Brain pericyte (primary cell): ENCODE results near the gene FOXL2NB.

ENCODE experiments used
- DNase-seq: peaks from one replicate; pipeline ENCODE4 v3.0.0-alpha.2; 2012; ENCODE audit warnings: low read depth, low spot score

FOXL2NB gene

GRCh38 chr3:138944929-138945708, 1.9 kb upstream of the FOXL2NB start:
- no peak for DNase-seq

GRCh38 chr3:138945709-138946662, 1.0 kb upstream of the FOXL2NB start:
- no peak for DNase-seq

- DNase-seq = no peak
Observed at GRCh38 chr3:138947495-138948121, 591 bp downstream of the FOXL2NB start.

- no peak for DNase-seq
Observed at GRCh38 chr3:138948371-138949001, 1.5 kb downstream of the FOXL2NB start.

GRCh38 chr3:138949002-138949418, 2.0 kb downstream of the FOXL2NB start:
- DNase-seq = no peak

- no peak for DNase-seq
Observed at GRCh38 chr3:138949445-138950005, 2.5 kb downstream of the FOXL2NB start.

GRCh38 chr3:138950006-138950644, 3.1 kb downstream of the FOXL2NB start:
- no peak for DNase-seq

GRCh38 chr3:138950701-138951100, 3.7 kb downstream of the FOXL2NB start:
- no peak for DNase-seq

GRCh38 chr3:138960417-138960852, 13.4 kb downstream of the FOXL2NB start:
- no peak for DNase-seq

GRCh38 chr3:138962854-138963560, 16.0 kb downstream of the FOXL2NB start:
- no peak for DNase-seq

- no peak for DNase-seq
Observed at GRCh38 chr3:138964264-138964663, 17.2 kb downstream of the FOXL2NB start.

- no peak for DNase-seq
Observed at GRCh38 chr3:138964923-138965322, 17.9 kb downstream of the FOXL2NB start.

- DNase-seq = no peak
Observed at GRCh38 chr3:138971766-138972320, 24.8 kb downstream of the FOXL2NB start.

GRCh38 chr3:138972941-138973340, 25.9 kb downstream of the FOXL2NB start:
- no peak for DNase-seq

- DNase-seq = no peak
Observed at GRCh38 chr3:138974462-138974861, 27.4 kb downstream of the FOXL2NB start.

GRCh38 chr3:138975351-138975750, 28.3 kb downstream of the FOXL2NB start:
- no peak for DNase-seq

- DNase-seq = no peak
Observed at GRCh38 chr3:138976047-138976446, 29.0 kb downstream of the FOXL2NB start.

- no peak for DNase-seq
Observed at GRCh38 chr3:138984816-138985215, 37.8 kb downstream of the FOXL2NB start.

- DNase-seq = no peak
Observed at GRCh38 chr3:138985932-138986331, 38.9 kb downstream of the FOXL2NB start.

GRCh38 chr3:138987181-138987580, 40.2 kb downstream of the FOXL2NB start:
- DNase-seq = no peak
